ENCODE measurements around the gene SUCNR1.
"Not testable (repeated sequence)": the region's sequence is repeated elsewhere in the genome, so short reads cannot be mapped to it uniquely, and the experiment has no call there.

SUCNR1 gene

DNA sequence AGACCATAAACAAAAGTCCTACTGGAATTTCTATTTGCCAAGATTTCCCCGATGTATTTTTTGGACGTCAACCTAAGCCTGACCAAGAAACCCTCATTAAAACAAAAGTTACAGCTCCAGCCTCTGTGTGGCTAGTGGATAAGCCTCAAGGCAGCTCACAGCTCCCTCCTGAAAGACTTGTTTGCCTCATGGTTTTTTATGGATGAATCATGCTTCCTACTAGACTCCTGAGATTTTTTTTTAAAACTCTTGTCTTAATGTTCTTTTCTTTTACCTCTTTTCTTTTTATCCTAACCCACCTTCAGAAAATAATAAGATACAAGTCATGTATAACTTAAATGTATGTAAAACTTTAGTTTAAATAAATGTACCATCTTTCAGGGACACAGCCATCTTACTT, 52.4 kb downstream of the SUCNR1 start:
- Mint-ChIP-seq H3K4me1 (ENCODE audit: low read depth) (peaks cover 2% of the 10 kb centered on the region), H3K27ac (no peak overlapping the region), H3K4me3 (no peak overlapping the region), H3K9me3 (no peaks in the 10 kb centered on the region), H3K27me3 (ENCODE audit: low read depth) (peaks cover 16% of the 10 kb centered on the region), H3K36me3 (ENCODE audit: low read depth) (no peaks in the 10 kb centered on the region)

DNA sequence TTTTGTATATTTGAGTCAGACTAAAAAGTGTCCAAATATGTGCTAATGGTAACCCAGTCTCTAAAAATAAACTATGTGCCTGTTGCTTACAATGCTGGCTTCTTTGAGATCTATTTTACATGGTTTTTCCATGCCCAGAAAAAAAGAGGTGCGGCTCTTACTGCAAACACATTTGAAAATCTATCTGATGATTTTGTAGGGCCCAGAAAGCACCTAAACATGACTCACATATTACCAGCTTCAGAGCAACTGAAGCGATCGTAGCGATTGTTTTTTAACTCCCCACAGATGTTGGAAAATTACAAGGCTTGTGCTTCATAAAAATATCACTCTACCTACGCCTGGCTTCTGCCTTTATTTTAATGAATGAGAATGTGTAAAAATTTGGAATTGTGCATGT, 53.5 kb downstream of the SUCNR1 start:
- Mint-ChIP-seq H3K9me3 (no peaks in the 10 kb centered on the region), H3K27me3 (ENCODE audit: low read depth) (peaks cover 16% of the 10 kb centered on the region), H3K36me3 (ENCODE audit: low read depth) (no peaks in the 10 kb centered on the region), H3K27ac (no peak overlapping the region), H3K4me1 (ENCODE audit: low read depth) (peaks cover 2% of the 10 kb centered on the region), H3K4me3 (no peak overlapping the region)

DNA sequence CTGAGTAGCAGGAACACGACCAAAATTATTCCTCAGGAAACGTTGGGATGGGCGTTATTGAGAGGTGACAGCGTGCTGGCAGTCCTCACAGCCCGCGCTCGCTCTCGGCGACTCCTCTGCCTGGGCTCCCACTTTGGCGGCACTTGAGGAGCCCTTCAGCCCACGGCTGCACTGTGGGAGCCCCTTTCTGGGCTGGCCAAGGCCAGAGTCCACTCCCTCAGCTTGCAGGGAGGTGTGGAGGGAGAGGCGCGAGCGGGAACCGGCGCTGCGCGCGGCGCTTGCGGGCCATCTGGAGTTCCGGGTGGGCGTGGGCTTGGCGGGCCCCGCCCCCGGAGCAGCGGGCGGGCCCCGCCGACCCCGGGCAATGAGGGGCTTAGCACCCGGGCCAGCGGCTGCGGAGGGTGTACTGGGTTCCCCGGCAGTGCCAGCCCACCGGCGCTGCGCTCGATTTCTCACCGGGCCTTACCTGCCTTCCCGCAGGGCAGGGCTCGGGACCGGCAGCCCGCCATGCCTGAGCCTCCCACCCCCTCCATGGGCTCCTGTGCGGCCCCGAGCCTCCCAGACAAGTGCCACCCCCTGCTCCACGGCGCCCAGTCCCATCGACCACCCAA, 54.6 kb downstream of the SUCNR1 start:
- not testable (repeated sequence) for H3K9me3 Mint-ChIP-seq; H3K27ac Mint-ChIP-seq; H3K4me1 Mint-ChIP-seq (ENCODE audit: low read depth); H3K36me3 Mint-ChIP-seq (ENCODE audit: low read depth); H3K4me3 Mint-ChIP-seq
- peaks cover 16% of the 10 kb centered on the region for H3K27me3 Mint-ChIP-seq (ENCODE audit: low read depth)

DNA sequence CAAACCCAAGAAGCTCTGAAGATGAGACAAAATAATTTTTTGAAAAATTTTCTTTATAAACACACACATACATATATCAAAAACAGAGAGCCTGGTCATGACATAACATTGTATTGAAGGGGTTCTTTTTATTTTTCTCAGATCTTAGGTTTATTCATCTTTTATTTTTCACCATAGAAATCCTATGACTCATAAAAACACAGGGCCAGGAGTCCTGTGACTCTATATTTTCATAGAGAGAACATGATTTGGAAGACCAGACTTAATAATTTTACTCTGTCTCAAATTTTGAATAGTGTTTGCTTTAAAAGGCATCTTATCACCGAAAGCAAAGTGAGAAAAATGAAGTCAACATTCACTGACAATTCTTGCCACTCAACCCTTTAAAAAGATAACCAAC, 57.7 kb downstream of the SUCNR1 start:
- no peak overlapping the region for H3K27ac Mint-ChIP-seq
- H3K27me3 Mint-ChIP-seq (ENCODE audit: low read depth), result peaks cover 4% of the 10 kb centered on the region
- no peak overlapping the region for H3K4me3 Mint-ChIP-seq
- no peaks in the 10 kb centered on the region for H3K4me1 Mint-ChIP-seq (ENCODE audit: low read depth)
- H3K36me3 Mint-ChIP-seq (ENCODE audit: low read depth), result no peaks in the 10 kb centered on the region
- H3K9me3 Mint-ChIP-seq, result no peaks in the 10 kb centered on the region

DNA sequence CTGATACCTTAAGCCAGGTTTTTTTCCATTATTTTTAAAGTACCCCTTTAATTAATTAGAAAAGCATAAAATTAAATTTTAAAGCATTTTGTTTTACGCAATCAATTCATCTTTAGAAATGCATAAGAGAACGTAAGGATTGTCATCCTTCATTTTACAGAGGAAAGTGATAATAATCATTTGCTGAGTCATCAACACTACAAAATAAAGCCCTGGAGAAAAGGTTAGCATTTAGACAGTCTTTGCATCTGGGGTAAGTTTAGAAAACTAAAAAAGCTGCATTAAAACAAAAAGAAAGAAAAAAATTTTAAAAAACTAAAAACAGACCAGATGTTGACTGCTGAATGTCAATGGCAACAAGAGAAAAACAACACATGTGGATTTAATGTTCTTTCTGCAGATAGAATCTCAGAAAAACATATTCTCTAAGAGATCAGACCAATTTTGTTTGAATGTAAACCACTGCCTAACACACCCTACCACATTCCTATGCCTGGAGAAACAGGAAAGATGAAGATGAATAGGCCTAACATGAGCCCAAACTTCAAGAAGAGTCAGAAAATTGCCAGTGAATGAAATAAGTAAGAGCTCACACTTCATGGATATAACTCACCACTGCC, 59.9 kb downstream of the SUCNR1 start:
- Mint-ChIP-seq H3K4me3 (no peak overlapping the region), H3K27me3 (ENCODE audit: low read depth) (peaks cover 14% of the 10 kb centered on the region), H3K36me3 (ENCODE audit: low read depth) (no peaks in the 10 kb centered on the region), H3K4me1 (ENCODE audit: low read depth) (no peaks in the 10 kb centered on the region), H3K9me3 (no peaks in the 10 kb centered on the region), H3K27ac (no peak overlapping the region)

Data from T-helper 1 cell treated with Interleukin-12 subunit alpha and Interleukin-12 subunit beta and Interleukin-4 antibody, amounts not matched to agents 30 μg/mL and 1 μg/mL, for 36 hours (primary cell).